Stimulated activated CD4-positive, alpha-beta T cell treated with anti-CD3 and anti-CD28 coated beads, Interleukin-12 subunit alpha, Interleukin-12 subunit beta, amount 100 ng/mL, for 48 hours (primary cell): ENCODE results near the gene VSTM4.

Experiments
- DNase-seq, 3 donors: peaks; one replicate each; pipeline ENCODE4 v3.0.0-alpha.2; 2020; ENCODE audit warnings: low read depth in 2 of 3, low spot score in 1 of 3

The VSTM4 gene

DNA sequence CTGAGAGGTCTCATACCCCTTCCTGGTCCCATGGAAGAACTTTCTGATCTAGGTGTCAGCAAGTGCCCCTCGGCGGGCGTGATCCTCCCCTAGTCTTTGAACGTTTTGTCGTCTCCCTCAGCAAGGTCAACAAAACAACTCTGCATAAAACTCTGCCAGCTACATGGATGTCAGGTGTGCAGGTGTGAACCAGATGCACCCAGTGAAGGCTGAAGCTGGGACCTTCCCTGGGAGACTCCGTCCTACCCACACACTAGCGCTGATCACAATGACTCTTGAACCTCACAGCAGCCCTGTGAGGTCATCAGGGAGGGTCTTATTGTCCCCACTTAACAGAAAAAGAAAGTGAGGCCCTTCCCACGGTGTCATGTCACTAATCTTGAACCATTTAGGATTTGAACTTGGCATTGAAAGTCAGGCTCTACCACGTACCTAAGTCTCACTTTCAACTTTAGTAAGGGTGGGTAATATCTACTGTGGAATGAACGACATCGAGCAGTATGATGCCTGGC, 68.1 kb downstream of the VSTM4 start:
- no peak for DNase-seq

DNA sequence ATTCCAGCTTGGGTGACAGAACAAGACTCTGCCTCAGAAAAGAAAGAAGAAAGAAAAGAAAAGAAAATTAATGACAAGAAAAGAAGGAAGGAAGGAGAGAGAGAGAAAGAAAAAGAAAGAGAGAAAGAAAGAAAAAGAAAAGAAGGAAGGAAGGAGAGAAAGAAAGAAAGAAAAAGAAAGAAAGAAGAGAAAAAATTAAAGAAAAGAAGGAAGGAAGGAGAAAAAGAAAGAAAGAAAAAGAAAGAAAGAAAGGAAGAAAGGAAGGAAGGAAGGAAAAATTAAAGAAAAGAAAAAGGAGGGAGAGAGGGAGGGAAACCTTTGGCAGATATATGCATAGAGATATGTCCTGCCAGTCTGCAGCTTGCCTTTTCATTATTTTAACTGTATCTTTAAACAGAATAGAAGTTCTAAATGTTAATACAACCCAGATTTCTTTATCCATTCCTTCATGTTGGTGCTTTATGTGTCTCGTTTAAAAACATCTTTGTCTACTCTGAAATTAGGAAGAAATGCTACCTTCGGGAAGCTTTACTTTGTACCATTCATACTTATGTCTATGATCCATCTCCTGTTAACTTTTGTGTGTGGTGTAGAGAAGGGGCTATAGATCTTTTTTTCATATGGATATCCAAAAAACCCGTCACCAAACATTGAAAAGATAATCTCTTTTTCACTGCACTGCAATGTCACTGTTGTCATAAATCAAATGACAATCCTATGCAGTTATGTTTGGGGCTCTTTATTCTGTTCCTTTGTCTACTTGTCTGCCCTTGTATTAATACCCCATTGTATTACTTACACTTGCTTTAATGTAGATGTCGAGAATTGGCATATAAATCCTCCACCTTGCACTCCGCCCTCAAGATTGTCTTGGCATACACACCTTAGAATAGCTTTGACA, 70.8 kb downstream of the VSTM4 start:
- DNase-seq: no peak

DNA sequence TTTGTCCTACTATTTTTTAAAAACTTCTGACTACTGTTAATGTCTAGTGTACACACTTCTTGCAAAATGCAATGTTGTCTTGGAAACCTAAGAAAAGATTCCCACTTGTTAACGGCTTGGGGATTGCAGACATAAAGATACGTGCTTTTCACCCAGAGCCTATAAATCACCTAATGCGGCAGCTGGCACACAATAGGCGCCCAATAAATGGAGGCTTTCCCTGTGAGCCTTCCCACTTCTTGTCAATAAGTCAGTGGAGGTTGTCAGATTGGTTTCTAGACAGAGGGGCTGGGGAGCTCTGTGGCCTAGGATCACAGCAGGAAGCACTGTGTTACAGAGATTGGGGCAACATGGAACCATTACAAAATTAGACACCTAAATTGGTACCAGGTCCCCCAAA, 74.7 kb downstream of the VSTM4 start:
- DNase-seq: no peak

DNA sequence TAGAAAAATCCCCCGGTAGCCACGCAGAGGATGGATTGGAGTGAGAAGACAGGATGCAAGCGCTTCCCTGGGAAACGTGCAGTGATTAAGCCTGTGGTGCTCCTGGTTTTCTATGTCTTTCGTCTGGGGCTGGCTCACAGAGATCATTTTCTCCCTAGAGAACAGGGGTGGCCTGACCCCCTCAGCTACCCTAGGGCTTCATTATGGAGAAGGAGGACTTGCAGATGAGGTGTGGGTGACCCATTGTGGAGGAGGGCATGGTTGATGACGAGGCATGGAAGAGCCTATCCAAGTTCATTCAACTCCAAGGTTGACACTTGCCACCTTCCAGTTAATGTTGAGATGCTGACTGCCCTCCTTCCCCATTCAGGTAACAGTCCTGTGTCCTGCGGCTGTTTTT, 75.9 kb downstream of the VSTM4 start:
- no peak for DNase-seq

DNA sequence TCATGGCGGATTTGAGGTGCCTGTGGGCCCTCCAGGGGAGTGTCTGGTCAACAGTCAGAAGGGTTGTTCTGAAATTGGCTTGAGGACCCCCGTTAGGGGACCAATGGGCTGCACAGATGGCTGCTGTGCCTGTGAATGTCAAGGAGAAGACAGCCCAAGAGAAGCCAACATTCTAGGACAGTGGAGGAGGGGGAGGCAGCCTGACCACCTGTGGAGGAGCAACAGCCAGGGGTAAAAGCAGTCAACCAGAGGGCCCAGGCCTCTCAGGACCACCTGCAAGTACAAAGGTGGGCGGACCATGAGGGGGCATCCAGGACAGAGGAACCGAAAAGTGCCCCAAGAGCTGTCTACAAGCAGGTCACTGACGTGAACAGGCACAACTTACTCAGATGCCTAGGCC, 76.6 kb downstream of the VSTM4 start:
- no peak for DNase-seq

DNA sequence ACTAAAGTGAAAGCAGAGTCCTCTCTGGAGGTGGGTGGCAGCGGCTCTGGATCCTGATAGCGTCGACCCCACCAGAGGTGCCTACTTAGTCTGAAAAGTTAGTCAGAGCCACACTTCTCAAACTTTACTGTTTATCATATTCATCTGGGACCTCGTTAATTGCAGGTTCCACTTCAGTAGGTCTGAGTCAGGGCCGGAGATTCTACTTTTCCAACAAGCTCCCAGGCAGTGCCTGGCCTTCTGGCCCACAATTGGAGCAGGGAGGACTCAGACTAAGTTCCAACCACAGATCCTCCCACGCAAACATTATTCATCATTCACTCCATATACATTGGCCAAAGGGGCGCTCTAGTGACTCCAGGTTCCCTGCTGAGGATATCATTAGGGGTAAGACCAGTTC, 78.1 kb downstream of the VSTM4 start:
- DNase-seq: no peak

DNA sequence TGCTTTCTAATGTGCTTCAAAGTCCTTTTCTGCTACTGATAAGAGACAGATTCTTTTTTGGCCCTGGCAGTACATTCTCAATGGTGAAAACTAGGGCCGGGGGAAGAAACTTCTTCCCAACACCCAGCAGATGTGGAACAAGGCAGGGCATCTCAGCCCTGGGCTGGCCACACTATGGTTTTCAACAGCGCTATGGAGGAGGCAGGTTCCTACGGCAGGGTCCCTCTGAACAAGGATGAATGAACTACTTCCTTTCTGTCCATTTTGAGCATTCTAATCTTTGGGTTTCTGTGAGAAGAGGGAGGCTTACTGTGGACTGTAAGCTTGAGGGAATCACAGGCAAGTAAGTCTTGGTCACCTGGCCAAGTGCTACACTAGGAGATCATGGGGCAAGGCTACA, 78.7 kb downstream of the VSTM4 start:
- DNase-seq: no peak

DNA sequence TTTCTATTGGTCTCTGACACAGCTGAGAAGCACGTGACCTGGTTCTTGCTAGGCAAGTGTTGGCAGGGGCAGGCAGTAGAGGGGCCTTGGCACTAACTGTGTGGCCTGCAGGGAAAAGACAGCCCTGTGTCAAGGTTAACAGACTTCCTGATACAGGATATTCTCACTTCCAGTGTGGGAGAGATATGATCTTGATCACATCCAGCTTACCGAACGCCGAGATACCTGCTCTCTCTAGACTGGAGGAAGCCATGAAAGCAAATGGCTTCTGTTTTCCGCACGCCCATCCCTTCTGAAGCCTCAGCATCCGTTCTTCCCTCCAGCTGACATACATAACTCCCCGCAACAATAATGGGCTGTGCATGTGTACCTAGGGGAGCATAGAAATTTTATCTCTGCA, 79.4 kb downstream of the VSTM4 start:
- DNase-seq: no peak

DNA sequence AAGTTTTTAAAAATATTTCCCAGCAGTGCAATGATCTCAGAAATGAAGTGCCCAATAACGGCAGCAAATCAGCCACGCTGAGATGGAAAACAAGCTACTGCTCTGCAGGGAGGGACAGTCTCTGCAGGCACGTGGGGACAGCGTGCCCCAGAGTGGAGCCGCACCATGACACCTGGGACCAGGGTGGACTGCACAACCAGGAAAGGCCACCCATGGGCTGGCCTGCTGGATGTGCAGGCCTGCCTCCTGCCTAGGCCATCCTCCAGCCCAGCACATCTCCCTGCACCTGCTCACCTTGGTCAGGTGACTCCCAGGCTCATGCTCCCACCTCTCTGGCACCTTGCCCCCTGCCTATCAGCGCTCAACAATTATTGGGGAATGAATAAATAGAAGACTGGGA, 80.4 kb downstream of the VSTM4 start:
- DNase-seq: no peak

DNA sequence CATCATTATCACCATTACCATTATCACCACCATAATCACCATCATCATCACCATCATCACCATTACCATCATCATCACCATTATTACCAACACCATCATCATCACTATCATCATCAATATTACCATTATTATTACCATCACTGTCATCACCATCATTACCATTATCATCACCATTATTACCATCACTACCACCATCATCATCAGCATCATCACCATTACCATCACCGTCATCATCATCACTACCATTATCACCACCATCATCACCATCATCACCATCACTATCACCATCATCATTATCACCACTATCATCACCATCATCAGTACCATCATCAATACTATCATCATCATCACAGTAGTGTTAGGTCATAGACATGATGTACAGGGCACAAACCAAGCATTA, 81.4 kb downstream of the VSTM4 start:
- DNase-seq: no peak

DNA sequence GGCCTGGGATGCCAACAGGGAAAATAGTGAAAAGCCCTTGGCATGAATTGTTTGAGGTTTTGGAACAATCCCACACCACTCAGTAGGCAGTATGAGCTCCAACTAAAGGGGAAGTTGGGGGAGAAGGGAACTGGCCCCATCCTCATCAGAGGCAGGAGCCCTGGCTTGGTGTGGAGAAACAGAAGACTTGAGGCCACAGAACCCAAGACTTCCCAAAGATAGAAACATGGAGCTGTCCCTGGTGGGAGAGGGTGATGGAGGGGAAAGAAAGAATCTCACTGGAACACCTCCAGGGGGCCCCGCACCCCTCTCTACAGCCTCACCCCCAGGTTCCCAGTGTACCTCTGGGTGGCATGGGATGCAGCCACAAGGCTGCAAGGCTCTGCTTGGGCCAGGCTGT, 85.7 kb downstream of the VSTM4 start:
- DNase-seq: no peak

DNA sequence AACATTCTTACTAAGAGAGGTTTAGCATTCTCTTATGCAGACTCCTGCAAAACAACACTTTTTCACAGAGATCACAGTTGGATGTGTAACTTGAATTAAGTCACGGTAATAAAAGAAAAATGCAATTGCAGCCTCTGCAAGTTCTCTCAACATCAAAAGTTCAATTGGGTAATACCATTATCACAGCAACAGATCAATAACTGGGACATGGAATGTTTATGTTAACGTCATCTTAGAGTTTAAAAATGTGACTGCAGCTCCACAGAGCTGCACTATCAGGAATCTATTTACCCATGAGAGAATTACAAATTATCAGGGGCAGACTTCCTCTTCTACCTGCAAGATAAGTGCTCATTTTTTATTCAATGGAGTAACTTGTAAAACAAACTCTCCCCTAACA, 86.7 kb downstream of the VSTM4 start:
- DNase-seq: no peak

DNA sequence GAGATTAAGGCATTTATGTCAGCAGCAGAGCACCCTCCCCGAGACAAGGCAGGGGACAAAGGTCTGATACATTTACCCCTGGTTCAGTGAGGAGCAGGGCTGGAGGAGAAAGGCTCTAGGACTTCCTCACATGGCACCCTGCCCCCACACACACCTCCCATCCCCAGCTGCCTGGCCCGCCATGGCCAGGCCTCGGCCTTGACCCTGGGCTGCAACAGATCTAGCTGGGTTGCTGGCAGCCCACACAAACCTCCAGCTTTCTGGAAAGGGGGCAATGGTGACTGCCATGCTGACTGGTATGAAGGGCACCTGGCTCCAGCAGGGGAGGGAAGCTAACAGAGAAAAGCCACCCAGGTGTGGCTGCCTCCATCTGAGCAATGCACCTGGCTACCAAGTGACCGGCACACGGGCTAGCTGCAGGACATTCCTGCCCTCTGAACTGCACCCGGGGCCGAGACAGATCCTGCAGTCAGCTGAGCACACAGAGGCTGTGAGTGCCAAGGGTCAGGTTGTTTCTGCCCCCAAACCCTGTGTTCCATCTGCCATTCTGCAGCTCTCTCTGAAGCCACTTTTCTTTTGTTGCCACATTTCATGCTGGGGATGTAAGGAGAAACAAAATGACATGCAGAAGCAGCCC, 89.9 kb downstream of the VSTM4 start:
- DNase-seq: no peak

DNA sequence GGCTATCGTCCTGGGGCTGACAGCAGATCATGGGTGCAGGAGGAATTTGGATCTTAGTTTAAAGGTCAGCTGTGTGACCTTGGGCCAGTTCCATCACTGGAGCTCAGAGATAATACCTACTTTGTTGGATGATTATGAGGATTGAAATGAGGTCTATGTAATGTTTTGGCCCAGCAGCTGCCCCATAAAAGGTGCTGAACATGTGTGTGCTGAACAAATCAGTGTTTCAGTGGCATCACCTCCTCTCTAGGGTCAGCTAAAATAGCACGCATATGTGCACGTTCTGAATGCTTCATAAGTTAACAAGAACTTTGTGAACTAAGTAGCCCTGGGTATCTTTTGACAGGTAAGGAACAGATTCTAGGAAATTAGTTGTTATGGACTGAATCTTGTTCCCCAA, 90.8 kb downstream of the VSTM4 start:
- no peak for DNase-seq

DNA sequence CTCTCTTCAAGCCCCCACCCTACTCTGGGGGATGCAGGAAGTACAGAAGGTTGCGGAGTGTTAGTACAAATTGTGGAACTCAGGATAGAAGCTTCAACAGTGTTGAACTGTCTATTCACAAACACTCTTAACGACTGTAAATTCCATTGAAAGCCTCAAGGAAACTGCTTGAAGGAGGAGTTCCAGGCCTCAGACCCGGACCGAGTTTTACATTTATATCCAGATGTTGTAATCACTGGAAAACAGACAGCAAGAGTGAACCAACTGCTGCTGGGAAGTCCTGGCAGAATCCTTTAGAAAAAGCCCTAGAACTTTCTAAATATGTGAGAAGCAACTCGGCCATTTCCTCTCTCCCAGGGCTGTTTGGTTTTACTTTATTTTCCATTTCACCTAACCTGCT, 91.6 kb downstream of the VSTM4 start:
- no peak for DNase-seq

DNA sequence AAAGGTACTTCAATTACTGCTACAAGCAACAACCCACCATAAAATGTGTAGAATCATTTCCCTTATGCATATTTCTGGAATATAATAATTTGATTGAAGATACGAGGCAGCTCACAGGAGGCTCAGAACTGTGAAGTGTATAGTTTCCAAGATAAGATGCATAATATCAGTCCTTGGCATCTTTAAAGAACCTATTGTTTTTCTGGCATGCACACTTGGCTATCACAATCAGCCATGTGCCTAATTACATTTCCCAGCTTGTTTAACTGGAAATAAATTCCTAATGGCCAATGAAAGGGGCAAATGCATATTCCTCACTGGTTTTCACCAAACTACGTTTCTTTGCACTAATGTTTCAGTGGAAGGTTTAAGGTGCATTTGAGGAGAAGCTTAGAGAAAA, 92.3 kb downstream of the VSTM4 start:
- DNase-seq: no peak

DNA sequence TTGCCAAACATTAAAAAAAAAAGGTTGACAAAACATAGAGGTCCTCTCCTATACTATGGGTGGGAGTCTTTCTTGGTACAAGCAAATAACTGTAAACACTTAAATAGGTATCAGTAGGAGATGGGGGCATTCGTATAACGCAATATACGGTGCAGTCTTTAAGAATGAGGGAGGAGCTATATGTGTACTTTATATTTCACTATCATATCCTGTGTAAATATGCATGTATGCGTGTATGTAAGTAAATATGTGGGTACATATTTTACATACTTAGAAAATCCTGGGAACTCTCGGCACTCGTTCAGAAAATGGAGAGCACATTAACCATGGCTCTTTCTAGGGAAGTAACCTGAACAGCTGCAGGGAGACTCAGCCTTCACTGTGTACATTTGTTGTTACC, 93.6 kb downstream of the VSTM4 start:
- DNase-seq: no peak

DNA sequence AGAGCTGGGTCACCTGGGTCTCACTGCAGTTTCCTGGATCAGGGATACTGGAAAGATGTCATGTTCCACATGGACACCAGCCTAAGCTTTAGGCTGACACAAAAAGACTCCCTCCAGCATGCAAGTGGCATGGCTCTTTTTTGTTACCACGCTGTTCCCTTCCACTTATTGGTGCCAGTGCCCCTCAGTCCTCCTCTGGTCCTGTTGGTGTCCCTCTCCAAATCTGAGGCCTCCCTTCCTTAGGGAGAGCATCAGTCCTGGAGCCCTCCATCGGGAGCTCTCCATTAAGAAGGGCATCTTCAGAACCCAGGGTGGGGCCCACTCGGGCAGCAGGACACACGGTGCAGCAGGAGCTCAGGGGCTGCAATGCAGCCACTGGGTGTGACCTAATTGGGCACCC, 99.6 kb downstream of the VSTM4 start:
- no peak for DNase-seq

DNA sequence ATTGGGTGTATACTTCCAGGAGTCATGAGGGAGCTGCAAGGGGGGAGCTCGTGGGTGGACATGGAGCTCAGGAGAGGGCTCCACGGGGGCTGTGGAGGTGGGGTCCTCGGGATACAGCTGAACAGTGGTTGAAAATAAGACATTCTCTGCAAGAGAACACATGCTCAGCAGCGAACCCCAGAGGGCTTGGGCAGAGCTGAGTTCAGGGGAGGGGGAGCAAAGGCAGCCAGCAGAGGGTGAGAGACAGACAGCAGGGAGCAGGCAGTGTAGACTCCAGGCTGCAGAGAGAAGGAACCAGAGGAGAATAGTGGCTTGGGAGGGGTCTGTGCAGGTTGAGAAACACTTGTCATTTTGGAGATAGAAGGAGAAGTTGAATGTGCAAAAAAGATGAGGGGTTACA, 102.7 kb downstream of the VSTM4 start:
- DNase-seq: no peak

DNA sequence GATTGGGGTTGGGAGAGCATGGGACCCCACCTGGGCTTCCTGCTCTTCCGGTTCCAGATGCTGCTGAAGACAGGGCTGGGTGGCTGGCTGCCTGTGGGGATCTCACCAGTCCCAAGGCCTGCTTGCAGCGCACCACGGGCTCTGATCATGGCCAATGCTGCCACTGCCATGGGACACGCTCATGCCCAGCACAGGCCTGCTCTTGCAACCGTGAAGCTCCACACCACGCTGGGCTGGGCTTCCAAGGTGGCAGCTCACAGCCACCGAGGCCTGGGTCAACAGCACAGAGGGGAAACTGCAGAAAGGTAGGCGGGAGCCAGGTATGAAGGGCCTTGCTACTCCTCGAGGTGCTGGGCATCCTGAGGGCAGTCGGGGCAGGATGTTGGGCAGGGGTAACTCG, 103.6 kb downstream of the VSTM4 start:
- DNase-seq: no peak

DNA sequence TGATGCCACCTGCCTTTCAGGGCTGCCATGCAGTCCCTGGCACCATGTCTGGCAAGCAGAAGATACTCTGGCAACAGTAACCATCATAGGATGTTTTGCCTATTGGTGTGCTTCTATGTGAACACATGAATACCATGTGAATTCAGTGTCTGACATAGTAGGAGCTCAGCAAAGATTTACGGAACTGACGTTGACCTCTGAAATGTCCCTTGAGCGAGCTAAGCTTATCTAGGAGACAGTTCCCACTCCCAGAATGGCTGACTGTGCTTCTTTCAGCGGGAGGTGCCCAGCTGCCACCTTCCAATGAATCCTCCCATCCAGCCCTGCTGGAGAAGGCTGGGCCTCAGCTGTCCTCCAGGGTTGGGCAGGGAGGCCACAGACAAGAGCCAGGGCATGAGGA, 104.5 kb downstream of the VSTM4 start:
- no peak for DNase-seq

DNA sequence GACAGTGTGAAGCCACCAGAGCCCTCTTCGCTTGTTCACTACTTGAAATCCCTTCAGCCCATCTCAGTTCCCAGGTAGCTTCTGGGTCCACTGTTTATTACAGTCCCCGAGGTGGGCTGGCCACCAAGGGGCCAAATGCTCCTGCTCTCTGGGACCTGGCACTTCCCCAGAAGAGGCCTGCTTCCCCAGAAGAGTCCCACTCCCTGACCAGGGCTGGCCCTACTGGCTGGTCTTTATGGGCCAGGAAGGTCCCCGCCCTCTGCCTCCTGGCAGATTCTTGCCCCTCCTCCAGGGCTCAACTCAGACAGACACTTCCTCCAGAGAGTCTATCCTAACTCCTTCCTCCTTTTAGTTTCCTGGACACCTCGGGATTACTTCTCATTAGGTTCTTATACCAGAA, 105.0 kb downstream of the VSTM4 start:
- no peak for DNase-seq
